ENCODE results near the gene HLA-A. TPM values are rescaled to one million over a fixed set of nuclear protein-coding genes. Genes with fewer than 3 reads are reported as not detected.

The HLA-A gene
- total and polyA plus RNA-seq, 9 of the 15 experiments (the other 6 are each of a cell fraction or from before 2014, with no cell fraction given), result 0.46 to 3.3 TPM; not detected in 7

DNA sequence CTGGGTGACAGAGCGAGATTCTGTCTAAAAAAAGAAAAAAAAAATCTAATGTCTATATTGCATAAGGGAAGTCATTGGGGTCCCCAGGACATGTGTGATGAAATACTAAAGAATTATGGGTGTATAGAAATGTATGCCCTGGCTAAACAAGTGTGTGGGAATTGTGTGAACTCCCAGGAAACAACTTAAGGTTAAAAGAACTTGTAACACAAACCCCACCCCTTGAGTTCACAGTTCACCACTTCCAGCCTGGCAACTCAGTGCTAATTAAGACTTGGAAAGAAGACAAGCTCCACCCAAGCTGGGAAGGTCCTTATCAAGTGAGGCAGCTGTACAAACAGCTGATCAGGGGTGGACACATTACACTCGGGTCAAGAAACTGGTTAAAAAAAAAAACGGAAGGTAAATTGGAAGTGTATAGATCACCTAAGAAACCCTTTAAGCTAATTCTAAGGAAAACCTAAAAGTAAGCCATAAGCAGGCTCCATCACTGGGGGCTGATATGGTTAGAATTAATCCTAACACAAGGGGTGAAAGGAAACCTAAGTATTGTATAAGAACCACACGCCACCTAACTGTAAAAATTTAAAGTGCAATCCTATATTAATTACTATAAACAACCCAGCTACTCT, 25.2 kb downstream of the HLA-A start (continued):
- TF ChIP-seq, protein P1, sequence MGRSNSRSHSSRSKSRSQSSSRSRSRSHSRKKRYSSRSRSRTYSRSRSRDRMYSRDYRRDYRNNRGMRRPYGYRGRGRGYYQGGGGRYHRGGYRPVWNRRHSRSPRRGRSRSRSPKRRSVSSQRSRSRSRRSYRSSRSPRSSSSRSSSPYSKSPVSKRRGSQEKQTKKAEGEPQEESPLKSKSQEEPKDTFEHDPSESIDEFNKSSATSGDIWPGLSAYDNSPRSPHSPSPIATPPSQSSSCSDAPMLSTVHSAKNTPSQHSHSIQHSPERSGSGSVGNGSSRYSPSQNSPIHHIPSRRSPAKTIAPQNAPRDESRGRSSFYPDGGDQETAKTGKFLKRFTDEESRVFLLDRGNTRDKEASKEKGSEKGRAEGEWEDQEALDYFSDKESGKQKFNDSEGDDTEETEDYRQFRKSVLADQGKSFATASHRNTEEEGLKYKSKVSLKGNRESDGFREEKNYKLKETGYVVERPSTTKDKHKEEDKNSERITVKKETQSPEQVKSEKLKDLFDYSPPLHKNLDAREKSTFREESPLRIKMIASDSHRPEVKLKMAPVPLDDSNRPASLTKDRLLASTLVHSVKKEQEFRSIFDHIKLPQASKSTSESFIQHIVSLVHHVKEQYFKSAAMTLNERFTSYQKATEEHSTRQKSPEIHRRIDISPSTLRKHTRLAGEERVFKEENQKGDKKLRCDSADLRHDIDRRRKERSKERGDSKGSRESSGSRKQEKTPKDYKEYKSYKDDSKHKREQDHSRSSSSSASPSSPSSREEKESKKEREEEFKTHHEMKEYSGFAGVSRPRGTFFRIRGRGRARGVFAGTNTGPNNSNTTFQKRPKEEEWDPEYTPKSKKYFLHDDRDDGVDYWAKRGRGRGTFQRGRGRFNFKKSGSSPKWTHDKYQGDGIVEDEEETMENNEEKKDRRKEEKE (IDR thresholded peaks at IDR 0.05; ENCODE audit: borderline replicate concordance in 1 of 2, control insufficient read depth in 1 of 2, low read depth in 2 of 2, low read length in 1 of 2), result no peak
- TF ChIP-seq SIN3A (IDR thresholded peaks at IDR 0.05; ENCODE audit: borderline replicate concordance in 2 of 2, control insufficient read depth in 1 of 2, low read depth in 2 of 2, low read length in 2 of 2) (peak in 1 of 2 experiments; percentile 98; a peak in 2 of 4 replicates), NCOA2 (IDR thresholded peaks at IDR 0.05; ENCODE audit: partially characterized antibody in 2 of 2) (no peak), MCM7 (IDR thresholded peaks at IDR 0.05) (0 out of 4 replicates have a peak, but pooled peaks of 1 of the 2 experiments have one; percentile 29), MTA3 (IDR thresholded peaks at IDR 0.05; ENCODE audit: borderline replicate concordance) (peak; percentile 85), ZNF75A (CRISPR knock-in tag; IDR thresholded peaks at IDR 0.05) (no peak), CHD4 (IDR thresholded peaks at IDR 0.05; ENCODE audit: insufficient read depth, insufficient replicate concordance, low read depth, low read length, poor library complexity, severe bottlenecking) (no peak), HNRNPK (IDR thresholded peaks at IDR 0.05; ENCODE audit: low read depth, low read length, poor library complexity, severe bottlenecking) (no peak), PTRF (tag; IDR thresholded peaks at IDR 0.05) (no peak), ARID2 (IDR thresholded peaks at IDR 0.05) (no peak; the same call in 1 of the 2 replicates)
- TF ChIP-seq, protein P2, sequence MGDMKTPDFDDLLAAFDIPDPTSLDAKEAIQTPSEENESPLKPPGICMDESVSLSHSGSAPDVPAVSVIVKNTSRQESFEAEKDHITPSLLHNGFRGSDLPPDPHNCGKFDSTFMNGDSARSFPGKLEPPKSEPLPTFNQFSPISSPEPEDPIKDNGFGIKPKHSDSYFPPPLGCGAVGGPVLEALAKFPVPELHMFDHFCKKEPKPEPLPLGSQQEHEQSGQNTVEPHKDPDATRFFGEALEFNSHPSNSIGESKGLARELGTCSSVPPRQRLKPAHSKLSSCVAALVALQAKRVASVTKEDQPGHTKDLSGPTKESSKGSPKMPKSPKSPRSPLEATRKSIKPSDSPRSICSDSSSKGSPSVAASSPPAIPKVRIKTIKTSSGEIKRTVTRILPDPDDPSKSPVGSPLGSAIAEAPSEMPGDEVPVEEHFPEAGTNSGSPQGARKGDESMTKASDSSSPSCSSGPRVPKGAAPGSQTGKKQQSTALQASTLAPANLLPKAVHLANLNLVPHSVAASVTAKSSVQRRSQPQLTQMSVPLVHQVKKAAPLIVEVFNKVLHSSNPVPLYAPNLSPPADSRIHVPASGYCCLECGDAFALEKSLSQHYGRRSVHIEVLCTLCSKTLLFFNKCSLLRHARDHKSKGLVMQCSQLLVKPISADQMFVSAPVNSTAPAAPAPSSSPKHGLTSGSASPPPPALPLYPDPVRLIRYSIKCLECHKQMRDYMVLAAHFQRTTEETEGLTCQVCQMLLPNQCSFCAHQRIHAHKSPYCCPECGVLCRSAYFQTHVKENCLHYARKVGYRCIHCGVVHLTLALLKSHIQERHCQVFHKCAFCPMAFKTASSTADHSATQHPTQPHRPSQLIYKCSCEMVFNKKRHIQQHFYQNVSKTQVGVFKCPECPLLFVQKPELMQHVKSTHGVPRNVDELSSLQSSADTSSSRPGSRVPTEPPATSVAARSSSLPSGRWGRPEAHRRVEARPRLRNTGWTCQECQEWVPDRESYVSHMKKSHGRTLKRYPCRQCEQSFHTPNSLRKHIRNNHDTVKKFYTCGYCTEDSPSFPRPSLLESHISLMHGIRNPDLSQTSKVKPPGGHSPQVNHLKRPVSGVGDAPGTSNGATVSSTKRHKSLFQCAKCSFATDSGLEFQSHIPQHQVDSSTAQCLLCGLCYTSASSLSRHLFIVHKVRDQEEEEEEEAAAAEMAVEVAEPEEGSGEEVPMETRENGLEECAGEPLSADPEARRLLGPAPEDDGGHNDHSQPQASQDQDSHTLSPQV (IDR thresholded peaks at IDR 0.05), result no peak
- TF ChIP-seq, protein P3, sequence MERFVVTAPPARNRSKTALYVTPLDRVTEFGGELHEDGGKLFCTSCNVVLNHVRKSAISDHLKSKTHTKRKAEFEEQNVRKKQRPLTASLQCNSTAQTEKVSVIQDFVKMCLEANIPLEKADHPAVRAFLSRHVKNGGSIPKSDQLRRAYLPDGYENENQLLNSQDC (CRISPR knock-in tag; IDR thresholded peaks at IDR 0.05), result no peak
- TF ChIP-seq, protein P4, sequence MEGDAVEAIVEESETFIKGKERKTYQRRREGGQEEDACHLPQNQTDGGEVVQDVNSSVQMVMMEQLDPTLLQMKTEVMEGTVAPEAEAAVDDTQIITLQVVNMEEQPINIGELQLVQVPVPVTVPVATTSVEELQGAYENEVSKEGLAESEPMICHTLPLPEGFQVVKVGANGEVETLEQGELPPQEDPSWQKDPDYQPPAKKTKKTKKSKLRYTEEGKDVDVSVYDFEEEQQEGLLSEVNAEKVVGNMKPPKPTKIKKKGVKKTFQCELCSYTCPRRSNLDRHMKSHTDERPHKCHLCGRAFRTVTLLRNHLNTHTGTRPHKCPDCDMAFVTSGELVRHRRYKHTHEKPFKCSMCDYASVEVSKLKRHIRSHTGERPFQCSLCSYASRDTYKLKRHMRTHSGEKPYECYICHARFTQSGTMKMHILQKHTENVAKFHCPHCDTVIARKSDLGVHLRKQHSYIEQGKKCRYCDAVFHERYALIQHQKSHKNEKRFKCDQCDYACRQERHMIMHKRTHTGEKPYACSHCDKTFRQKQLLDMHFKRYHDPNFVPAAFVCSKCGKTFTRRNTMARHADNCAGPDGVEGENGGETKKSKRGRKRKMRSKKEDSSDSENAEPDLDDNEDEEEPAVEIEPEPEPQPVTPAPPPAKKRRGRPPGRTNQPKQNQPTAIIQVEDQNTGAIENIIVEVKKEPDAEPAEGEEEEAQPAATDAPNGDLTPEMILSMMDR (IDR thresholded peaks at IDR 0.05 in 2 of 3, conservative IDR thresholded peaks at IDR 0.05 in 1 of 3; ENCODE audit: insufficient read depth in 2 of 3, low read depth in 1 of 3, low read length in 3 of 3), result peak in 2 of 3 experiments; percentile 24 to 44; a peak in 3 of 6 replicates
- TF ChIP-seq, protein P5, sequence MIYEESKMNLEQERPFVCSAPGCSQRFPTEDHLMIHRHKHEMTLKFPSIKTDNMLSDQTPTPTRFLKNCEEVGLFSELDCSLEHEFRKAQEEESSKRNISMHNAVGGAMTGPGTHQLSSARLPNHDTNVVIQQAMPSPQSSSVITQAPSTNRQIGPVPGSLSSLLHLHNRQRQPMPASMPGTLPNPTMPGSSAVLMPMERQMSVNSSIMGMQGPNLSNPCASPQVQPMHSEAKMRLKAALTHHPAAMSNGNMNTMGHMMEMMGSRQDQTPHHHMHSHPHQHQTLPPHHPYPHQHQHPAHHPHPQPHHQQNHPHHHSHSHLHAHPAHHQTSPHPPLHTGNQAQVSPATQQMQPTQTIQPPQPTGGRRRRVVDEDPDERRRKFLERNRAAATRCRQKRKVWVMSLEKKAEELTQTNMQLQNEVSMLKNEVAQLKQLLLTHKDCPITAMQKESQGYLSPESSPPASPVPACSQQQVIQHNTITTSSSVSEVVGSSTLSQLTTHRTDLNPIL (CRISPR knock-in tag; IDR thresholded peaks at IDR 0.05), result 0 out of 2 replicates have a peak, but pooled peaks have one; percentile 37
